Measurements from ENCODE around the gene CHCHD3. TPM values are rescaled to one million over a fixed set of nuclear protein-coding genes. Genes with fewer than 3 reads are reported as not detected.
A peak's percentile ranks its signal among the peaks of the same experiment; 100 is the strongest.

The CHCHD3 gene
- total and polyA plus RNA-seq, 9 of the 15 experiments (the other 6 are each of a cell fraction or from before 2014, with no cell fraction given) = 66.2 to 279 (median 204) TPM

DNA sequence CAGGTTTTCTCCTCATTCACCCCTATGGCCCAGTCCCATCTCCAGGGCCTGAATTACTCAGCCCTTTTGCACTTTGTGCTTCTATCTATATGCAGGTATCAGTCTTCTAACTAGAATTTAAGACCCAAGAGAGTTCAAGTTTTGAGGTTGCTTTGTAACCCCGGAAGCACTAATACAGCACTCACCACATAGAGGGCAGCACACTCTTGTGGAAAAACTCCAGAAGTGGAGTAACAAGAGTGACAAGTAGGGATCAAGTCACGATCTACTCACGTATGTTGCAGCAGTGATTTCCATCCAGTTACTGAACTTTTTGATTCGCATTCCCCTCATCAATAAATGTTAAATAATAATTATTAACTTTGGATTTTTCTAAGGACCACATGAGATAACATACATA lies 151.0 kb downstream of the CHCHD3 start (continued):
- TF ChIP-seq, protein P1, sequence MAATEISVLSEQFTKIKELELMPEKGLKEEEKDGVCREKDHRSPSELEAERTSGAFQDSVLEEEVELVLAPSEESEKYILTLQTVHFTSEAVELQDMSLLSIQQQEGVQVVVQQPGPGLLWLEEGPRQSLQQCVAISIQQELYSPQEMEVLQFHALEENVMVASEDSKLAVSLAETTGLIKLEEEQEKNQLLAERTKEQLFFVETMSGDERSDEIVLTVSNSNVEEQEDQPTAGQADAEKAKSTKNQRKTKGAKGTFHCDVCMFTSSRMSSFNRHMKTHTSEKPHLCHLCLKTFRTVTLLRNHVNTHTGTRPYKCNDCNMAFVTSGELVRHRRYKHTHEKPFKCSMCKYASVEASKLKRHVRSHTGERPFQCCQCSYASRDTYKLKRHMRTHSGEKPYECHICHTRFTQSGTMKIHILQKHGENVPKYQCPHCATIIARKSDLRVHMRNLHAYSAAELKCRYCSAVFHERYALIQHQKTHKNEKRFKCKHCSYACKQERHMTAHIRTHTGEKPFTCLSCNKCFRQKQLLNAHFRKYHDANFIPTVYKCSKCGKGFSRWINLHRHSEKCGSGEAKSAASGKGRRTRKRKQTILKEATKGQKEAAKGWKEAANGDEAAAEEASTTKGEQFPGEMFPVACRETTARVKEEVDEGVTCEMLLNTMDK (IDR thresholded peaks at IDR 0.05; ENCODE audit: borderline replicate concordance, insufficient read depth, low read depth, low read length, poor library complexity, severe bottlenecking) = peak; percentile 29
- TF ChIP-seq RBM14 (IDR thresholded peaks at IDR 0.05; ENCODE audit: borderline replicate concordance, insufficient read depth, low read depth, low read length) (no peak), MTA3 (IDR thresholded peaks at IDR 0.05; ENCODE audit: borderline replicate concordance) (no peak), SMC3 (conservative IDR thresholded peaks at IDR 0.05; ENCODE audit: insufficient read depth, low read depth, low read length) (0 out of 2 replicates have a peak, but pooled peaks have one; percentile 21), KLF13 (tag; IDR thresholded peaks at IDR 0.05; ENCODE audit: borderline replicate concordance, low read depth) (no peak)
- TF ChIP-seq, protein P2, sequence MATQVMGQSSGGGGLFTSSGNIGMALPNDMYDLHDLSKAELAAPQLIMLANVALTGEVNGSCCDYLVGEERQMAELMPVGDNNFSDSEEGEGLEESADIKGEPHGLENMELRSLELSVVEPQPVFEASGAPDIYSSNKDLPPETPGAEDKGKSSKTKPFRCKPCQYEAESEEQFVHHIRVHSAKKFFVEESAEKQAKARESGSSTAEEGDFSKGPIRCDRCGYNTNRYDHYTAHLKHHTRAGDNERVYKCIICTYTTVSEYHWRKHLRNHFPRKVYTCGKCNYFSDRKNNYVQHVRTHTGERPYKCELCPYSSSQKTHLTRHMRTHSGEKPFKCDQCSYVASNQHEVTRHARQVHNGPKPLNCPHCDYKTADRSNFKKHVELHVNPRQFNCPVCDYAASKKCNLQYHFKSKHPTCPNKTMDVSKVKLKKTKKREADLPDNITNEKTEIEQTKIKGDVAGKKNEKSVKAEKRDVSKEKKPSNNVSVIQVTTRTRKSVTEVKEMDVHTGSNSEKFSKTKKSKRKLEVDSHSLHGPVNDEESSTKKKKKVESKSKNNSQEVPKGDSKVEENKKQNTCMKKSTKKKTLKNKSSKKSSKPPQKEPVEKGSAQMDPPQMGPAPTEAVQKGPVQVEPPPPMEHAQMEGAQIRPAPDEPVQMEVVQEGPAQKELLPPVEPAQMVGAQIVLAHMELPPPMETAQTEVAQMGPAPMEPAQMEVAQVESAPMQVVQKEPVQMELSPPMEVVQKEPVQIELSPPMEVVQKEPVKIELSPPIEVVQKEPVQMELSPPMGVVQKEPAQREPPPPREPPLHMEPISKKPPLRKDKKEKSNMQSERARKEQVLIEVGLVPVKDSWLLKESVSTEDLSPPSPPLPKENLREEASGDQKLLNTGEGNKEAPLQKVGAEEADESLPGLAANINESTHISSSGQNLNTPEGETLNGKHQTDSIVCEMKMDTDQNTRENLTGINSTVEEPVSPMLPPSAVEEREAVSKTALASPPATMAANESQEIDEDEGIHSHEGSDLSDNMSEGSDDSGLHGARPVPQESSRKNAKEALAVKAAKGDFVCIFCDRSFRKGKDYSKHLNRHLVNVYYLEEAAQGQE (IDR thresholded peaks at IDR 0.05; ENCODE audit: borderline replicate concordance) = peak; percentile 29; the same call in 1 of the 2 replicates
- TF ChIP-seq, protein P2 (CRISPR knock-in tag; IDR thresholded peaks at IDR 0.05; ENCODE audit: low read depth) = no peak

Measured in K562 (cell line).